Tracheal epithelial cell (primary cell): ENCODE data around the gene PRKCD. TPM values are rescaled to one million over a fixed set of nuclear protein-coding genes. Genes with fewer than 3 reads are reported as not detected.

Experiments
- total RNA-seq: library from RNA; depleted of rRNA; stranded (reverse); fragments of >200 nt; gene quantifications from 2 replicates; pipeline ENCODE4 v1.2.1, GENCODE V29; 2014

Gene PRKCD
- 2.7 and 4.7 TPM in 2 replicates for total RNA-seq

GRCh38 chr3:53160660-53161449, at the start of gene PRKCD:
PRKCD (plus strand) TSS chr3:53161209; CDS start chr3:53178423, 17,214 bp downstream.

GRCh38 chr3:53130179-53131061, 30.6 kb upstream of the PRKCD start, which contains the start of gene RFT1:
RFT1 (minus strand) TSS chr3:53130435; CDS start chr3:53130400, 35 bp downstream.

Other genes starting within 250 kb of the PRKCD start
- gene SFMBT1, start 115.1 kb upstream of the PRKCD start, total RNA-seq: 4.3 and 10.2 TPM in 2 replicates
- 13.2 and 14.9 TPM in 2 replicates for gene RFT1, start 30.8 kb upstream of the PRKCD start, total RNA-seq
- 594 and 1,061 TPM in 2 replicates for gene TKT, start 94.8 kb downstream of the PRKCD start, total RNA-seq
- gene DCP1A, start 186.3 kb downstream of the PRKCD start, total RNA-seq: 6.7 and 10.0 TPM in 2 replicates